ENCODE results near the gene AKAP3.

- no peak for TF ChIP-seq CTCF (IDR thresholded peaks at IDR 0.05)
- no peak for TF ChIP-seq POLR2A (IDR thresholded peaks at IDR 0.05)
- no peak for TF ChIP-seq POLR2AphosphoS5 (IDR thresholded peaks at IDR 0.05)
- TF ChIP-seq EP300 (IDR thresholded peaks at IDR 0.05): no peak
Measured at GRCh38 chr12:4586500-4586899, 62.4 kb downstream of the AKAP3 start.
